ENCODE data around the gene CBX2. TPM values are rescaled to one million over a fixed set of nuclear protein-coding genes. Genes with fewer than 3 reads are reported as not detected.

CBX2 gene
- total RNA-seq, 2 donors from 2014 or later, result 1.6 to 2.0 TPM

DNA sequence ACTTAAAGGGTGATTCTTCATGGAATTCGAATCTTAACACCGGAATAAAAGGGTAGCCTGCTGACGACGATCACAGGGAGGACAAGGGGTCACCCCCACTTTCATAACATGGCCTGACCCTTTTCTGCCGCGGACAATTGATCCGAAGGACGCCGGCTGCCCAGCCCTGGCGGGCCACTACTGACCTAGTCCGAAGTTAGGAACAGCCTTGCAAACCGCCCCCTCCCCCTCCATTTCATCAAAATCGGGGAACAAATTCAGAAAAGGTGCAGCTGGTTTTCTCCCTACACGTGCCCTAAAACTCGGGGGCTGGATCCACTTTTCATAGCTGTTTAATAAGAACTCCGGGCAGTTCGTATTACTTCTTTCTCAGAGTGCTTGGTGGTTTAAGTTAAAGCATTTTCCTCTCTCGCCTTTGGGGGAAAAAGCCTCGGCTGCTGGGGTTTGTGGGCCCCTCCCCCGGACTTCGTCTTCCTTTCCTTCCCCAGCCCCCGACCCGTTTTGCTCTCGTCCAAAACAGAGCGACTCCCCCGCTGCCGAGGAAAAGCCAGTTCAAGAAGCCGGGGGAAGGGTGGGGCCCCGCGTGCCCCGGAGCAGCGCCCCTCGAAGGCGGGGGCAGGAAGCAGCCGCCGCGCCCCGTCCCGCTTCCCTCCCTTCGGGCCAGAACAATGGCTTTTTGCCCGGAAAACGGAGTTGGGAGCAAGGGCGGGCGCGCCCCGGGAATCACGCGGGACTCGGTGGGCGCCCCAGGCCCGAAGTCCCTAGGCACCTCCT, 641 bp upstream of the CBX2 start:
- Histone ChIP-seq H3K4me3 (no peak overlapping the region), H3K36me3 (replicated peaks in 1 of 2; ENCODE audit: insufficient read depth in 1 of 2, low read depth in 2 of 2) (no peaks in the 10 kb centered on the region), H3K27ac (peak overlapping the region in 3 of 4 donors; percentile 53 to 63 (median 60)), H3K9me3 (no peaks in the 10 kb centered on the region), H3K27me3 (no peaks in the 10 kb centered on the region), H3K4me1 (peaks cover 46% of the 10 kb centered on the region)
- peak; percentile 49 to 64 (median 55) for DNase-seq
- ATAC-seq, result peak; percentile 47
- WGBS, 2 donors, result 3 to 7% methylated on average over 43 to 50 of the region's 51 CpGs
- intact Hi-C loops (cut with DNase I), result no loop called here
- TF ChIP-seq, protein P1, sequence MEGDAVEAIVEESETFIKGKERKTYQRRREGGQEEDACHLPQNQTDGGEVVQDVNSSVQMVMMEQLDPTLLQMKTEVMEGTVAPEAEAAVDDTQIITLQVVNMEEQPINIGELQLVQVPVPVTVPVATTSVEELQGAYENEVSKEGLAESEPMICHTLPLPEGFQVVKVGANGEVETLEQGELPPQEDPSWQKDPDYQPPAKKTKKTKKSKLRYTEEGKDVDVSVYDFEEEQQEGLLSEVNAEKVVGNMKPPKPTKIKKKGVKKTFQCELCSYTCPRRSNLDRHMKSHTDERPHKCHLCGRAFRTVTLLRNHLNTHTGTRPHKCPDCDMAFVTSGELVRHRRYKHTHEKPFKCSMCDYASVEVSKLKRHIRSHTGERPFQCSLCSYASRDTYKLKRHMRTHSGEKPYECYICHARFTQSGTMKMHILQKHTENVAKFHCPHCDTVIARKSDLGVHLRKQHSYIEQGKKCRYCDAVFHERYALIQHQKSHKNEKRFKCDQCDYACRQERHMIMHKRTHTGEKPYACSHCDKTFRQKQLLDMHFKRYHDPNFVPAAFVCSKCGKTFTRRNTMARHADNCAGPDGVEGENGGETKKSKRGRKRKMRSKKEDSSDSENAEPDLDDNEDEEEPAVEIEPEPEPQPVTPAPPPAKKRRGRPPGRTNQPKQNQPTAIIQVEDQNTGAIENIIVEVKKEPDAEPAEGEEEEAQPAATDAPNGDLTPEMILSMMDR (IDR thresholded peaks at IDR 0.05), result peak in 2 of 7 experiments; percentile 13 to 20
- TF ChIP-seq POLR2A (IDR thresholded peaks at IDR 0.05), result no peak

DNA sequence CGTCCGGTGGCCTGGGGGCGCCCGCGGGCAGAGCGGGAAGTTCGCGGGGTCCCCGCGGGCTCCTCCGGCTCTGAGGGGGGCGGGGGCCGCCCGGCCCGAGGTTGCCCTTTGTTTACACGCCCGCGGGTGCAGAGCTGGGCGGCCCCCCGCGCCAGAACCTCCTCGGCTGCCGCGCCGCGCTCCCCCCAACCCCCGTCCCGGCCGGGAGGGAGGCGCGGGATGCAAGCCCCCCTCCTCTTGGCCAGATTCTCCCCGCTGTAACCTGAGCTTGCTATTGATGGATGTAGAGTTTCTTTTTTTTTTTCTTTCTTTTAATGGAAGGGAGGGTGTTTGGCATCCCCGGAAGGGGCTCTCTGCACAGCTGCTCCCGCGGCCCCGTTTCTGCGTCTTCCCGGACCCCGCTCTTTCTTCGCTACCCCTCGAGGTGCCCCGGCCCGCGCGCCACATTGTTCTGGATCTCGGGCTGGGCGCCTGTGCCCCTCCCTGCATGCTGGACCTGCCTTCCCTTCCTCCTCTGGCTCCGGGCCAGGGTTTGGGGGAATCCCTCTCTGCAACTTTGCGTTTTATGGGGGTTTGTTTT, 646 bp downstream of the CBX2 start:
- peak overlapping the region; percentile 19 to 25 for H3K4me3 ChIP-seq
- H3K9me3 ChIP-seq, result no peaks in the 10 kb centered on the region
- H3K27me3 ChIP-seq, result no peaks in the 10 kb centered on the region
- TF ChIP-seq, protein P1 (IDR thresholded peaks at IDR 0.05), result no peak
- no peak for TF ChIP-seq POLR2A (IDR thresholded peaks at IDR 0.05)
- WGBS, 2 donors, result 3 to 8% methylated on average over 17 to 40 of the region's 49 CpGs
- no peaks in the 10 kb centered on the region for H3K36me3 ChIP-seq (replicated peaks in 1 of 2; ENCODE audit: insufficient read depth in 1 of 2, low read depth in 2 of 2)
- ATAC-seq (no peak), DNase-seq (no peak)
- intact Hi-C loops (cut with DNase I), result no loop called here
- H3K4me1 ChIP-seq, result peaks cover 46% of the 10 kb centered on the region
- H3K27ac ChIP-seq, result no peak overlapping the region

- no peaks in the 10 kb centered on the region for H3K9me3 ChIP-seq
- ATAC-seq (no peak), DNase-seq (no peak)
- H3K27ac ChIP-seq, result no peak overlapping the region
- H3K4me3 ChIP-seq, result no peak overlapping the region
- WGBS, 2 donors, result 46 to 51% methylated on average over 8 to 15 of the region's 17 CpGs
- intact Hi-C loops (cut with DNase I), result no loop called here
- H3K27me3 ChIP-seq, result no peaks in the 10 kb centered on the region
- peaks cover 43% of the 10 kb centered on the region for H3K4me1 ChIP-seq
- H3K36me3 ChIP-seq (replicated peaks in 1 of 2; ENCODE audit: insufficient read depth in 1 of 2, low read depth in 2 of 2), result no peaks in the 10 kb centered on the region
- TF ChIP-seq, protein P1 (IDR thresholded peaks at IDR 0.05), result no peak
- TF ChIP-seq POLR2A (IDR thresholded peaks at IDR 0.05), result no peak
Measured at GRCh38 chr17:79779084-79779529, 1.2 kb downstream of the CBX2 start.

- no peak for ATAC-seq
- no peak overlapping the region for H3K27ac ChIP-seq
- no peak overlapping the region for H3K4me3 ChIP-seq
- no peak for DNase-seq
- no peaks in the 10 kb centered on the region for H3K9me3 ChIP-seq
- intact Hi-C loops (cut with DNase I), result no loop called here
- TF ChIP-seq, protein P1 (IDR thresholded peaks at IDR 0.05), result no peak
- no peak for TF ChIP-seq POLR2A (IDR thresholded peaks at IDR 0.05)
- H3K27me3 ChIP-seq, result no peaks in the 10 kb centered on the region
- H3K4me1 ChIP-seq, result peaks cover 36% of the 10 kb centered on the region
- 72 to 80% methylated on average over 10 of the region's 10 CpGs for WGBS, 2 donors
- no peaks in the 10 kb centered on the region for H3K36me3 ChIP-seq (replicated peaks in 1 of 2; ENCODE audit: insufficient read depth in 1 of 2, low read depth in 2 of 2)
Measured at GRCh38 chr17:79779661-79780365, 1.9 kb downstream of the CBX2 start.
